ENCODE measurements around the gene ELP6. TPM values are rescaled to one million over a fixed set of nuclear protein-coding genes. Genes with fewer than 3 reads are reported as not detected.

ELP6 gene
- total RNA-seq, 1 donor from 2014 or later = 49.5 TPM

DNA sequence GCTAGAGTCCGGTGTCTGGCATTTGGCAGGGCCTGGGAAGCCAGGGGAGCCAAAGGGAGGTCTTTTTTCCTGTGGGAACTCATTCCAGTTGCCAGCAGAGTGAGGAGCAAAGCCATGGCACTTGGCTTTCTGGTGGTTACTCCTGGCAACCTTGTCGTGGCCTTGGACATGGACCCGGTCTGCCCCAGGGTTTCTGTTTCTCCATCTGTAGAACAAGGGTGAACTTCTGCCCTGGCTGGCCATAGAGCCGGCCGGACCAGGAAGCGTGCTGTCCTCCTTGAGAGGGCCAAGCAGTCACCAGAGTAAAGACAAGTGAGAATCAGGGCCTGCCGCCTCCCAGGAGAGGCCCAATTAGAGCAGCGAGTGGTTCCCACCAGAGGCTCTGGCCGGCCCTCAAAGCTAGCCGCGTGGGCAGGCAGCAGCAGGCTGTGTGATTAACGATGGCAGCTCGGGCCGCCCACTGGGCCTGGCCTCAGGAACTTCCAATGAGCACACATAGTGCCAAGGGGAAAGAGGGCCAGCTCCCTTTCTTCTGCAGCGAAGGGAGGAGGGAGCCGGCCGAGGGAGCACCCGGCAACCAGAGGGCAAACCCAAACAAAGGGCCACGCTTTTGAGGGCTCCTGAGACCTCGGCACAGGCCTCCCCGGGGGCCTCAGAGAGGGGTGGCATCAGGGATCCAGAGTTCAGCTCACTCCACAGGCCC is 29.1 kb upstream of the ELP6 start:
- no peak for DNase-seq (ENCODE audit: low spot score)
- Mint-ChIP-seq H3K27me3 (ENCODE audit: unreplicated experiment) (peaks cover 3% of the 10 kb centered on the region), H3K27ac (ENCODE audit: unreplicated experiment) (no peak overlapping the region), H3K4me1 (ENCODE audit: unreplicated experiment) (no peaks in the 10 kb centered on the region), H3K9me3 (ENCODE audit: unreplicated experiment) (no peaks in the 10 kb centered on the region), H3K4me3 (ENCODE audit: unreplicated experiment) (no peak overlapping the region), H3K36me3 (ENCODE audit: low read depth, unreplicated experiment) (peaks cover 8% of the 10 kb centered on the region)
- TF ChIP-seq CTCF (IDR thresholded peaks at IDR 0.05; ENCODE audit: unreplicated experiment) = no peak

DNA sequence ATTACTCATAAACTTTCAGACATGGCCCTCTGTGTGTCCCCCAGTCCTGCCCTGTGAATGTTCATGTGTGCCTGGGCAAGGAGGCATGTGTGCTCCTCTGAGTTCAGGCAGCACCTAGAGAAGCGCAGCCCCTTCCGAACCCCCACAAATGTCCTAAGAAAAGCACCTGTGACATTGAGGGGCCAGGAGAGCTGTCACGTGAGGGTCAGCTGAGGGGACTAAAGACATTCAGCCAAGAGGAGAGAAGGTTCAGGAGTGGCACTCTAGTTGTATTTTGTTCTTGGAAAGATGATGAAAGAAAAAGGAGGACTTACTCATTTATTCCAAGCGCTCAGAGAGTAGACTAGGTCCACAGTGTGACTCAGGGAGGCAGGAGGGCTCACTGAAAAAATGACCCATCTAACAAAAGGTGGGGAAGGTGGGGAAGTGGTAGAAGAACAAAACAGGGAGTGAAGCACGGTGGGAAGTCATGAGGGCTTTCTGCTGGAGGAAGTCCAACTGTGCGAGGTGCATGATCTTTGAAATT is 28.1 kb upstream of the ELP6 start:
- Mint-ChIP-seq H3K27ac (ENCODE audit: unreplicated experiment) (no peak overlapping the region), H3K27me3 (ENCODE audit: unreplicated experiment) (peaks cover 3% of the 10 kb centered on the region), H3K9me3 (ENCODE audit: unreplicated experiment) (no peaks in the 10 kb centered on the region), H3K4me3 (ENCODE audit: unreplicated experiment) (no peak overlapping the region), H3K4me1 (ENCODE audit: unreplicated experiment) (no peaks in the 10 kb centered on the region), H3K36me3 (ENCODE audit: low read depth, unreplicated experiment) (peaks cover 8% of the 10 kb centered on the region)
- no peak for DNase-seq (ENCODE audit: low spot score)
- TF ChIP-seq CTCF (IDR thresholded peaks at IDR 0.05; ENCODE audit: unreplicated experiment) = no peak

DNA sequence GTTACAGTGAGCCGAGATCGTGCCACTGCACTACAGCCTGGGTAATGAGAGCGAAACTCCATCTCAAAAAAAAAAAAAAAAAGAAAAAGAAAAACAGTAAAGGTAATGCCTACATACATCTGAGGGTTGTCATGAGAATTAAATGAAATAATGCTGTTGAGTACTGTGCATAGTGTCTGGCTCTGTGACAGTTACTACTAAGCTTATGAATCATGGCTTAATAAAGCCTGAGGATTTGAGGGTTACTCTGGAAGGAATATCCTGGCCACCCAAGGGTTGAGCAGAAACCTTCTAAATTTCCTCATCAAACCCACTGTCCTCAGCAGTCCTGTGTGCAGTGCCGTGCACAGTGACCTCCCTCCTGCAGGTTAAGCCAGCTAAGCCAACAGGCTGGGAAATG is 26.8 kb upstream of the ELP6 start:
- Mint-ChIP-seq H3K4me3 (ENCODE audit: unreplicated experiment) (no peak overlapping the region), H3K9me3 (ENCODE audit: unreplicated experiment) (no peaks in the 10 kb centered on the region), H3K4me1 (ENCODE audit: unreplicated experiment) (no peaks in the 10 kb centered on the region), H3K27ac (ENCODE audit: unreplicated experiment) (no peak overlapping the region), H3K27me3 (ENCODE audit: unreplicated experiment) (peaks cover 3% of the 10 kb centered on the region), H3K36me3 (ENCODE audit: low read depth, unreplicated experiment) (peaks cover 8% of the 10 kb centered on the region)
- DNase-seq (ENCODE audit: low spot score) = no peak
- no peak for TF ChIP-seq CTCF (IDR thresholded peaks at IDR 0.05; ENCODE audit: unreplicated experiment)

- Mint-ChIP-seq H3K4me1 (ENCODE audit: unreplicated experiment) (no peaks in the 10 kb centered on the region), H3K36me3 (ENCODE audit: low read depth, unreplicated experiment) (peaks cover 11% of the 10 kb centered on the region), H3K27ac (ENCODE audit: unreplicated experiment) (no peak overlapping the region), H3K27me3 (ENCODE audit: unreplicated experiment) (peaks cover 5% of the 10 kb centered on the region), H3K9me3 (ENCODE audit: unreplicated experiment) (no peaks in the 10 kb centered on the region), H3K4me3 (ENCODE audit: unreplicated experiment) (no peak overlapping the region)
- DNase-seq (ENCODE audit: low spot score) = no peak
- no peak for TF ChIP-seq CTCF (IDR thresholded peaks at IDR 0.05; ENCODE audit: unreplicated experiment)
These were observed 23.5 kb upstream of the ELP6 start for GRCh38 chr3:47536967-47537366.

DNA sequence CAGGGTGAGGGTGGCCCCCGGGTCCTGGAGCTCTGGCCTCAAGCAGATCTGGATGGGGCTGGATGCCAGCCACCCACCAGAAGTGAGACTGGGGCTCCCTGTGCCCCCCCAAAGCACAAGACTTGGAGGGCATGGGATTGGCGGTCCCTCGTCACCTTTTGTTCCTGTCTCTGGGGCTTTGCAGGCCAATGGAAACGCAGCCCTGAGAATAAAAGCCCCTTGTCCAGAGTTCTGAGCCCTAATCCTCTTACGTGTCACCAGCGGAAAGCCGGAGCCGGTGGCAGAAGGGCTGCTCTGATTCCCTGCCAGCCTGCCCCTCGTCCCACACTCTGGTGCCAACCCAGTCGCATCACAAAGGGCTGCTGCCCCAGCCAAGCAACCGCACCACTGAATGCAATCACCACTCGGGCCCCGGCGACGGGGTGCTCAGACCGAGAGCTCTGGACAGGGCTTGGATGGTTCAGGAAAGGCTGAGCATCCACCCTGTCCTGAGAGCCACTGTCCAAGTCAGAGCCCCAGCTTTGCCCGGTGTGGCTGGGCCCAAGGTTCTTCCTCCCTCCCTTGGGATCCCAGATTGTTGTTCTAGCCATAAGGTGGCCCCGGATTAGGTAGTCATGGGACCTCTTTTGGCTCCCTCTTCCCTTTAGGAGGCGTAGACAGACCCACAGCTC is 22.8 kb upstream of the ELP6 start:
- no peaks in the 10 kb centered on the region for H3K9me3 Mint-ChIP-seq (ENCODE audit: unreplicated experiment)
- TF ChIP-seq CTCF (IDR thresholded peaks at IDR 0.05; ENCODE audit: unreplicated experiment) = no peak

More for the DNA sequence above, 22.8 kb upstream of the ELP6 start:
- no peaks in the 10 kb centered on the region for H3K4me1 Mint-ChIP-seq (ENCODE audit: unreplicated experiment)
- H3K36me3 Mint-ChIP-seq (ENCODE audit: low read depth, unreplicated experiment) = peaks cover 8% of the 10 kb centered on the region
- H3K27me3 Mint-ChIP-seq (ENCODE audit: unreplicated experiment) = peaks cover 2% of the 10 kb centered on the region
- DNase-seq (ENCODE audit: low spot score) = no peak
- no peak overlapping the region for H3K27ac Mint-ChIP-seq (ENCODE audit: unreplicated experiment)
- no peak overlapping the region for H3K4me3 Mint-ChIP-seq (ENCODE audit: unreplicated experiment)
